Smooth muscle cell (in vitro differentiated cells): ENCODE measurements around the gene EFCAB13. TPM values are rescaled to one million over a fixed set of nuclear protein-coding genes. Genes with fewer than 3 reads are reported as not detected.

ENCODE experiments used
- DNase-seq: peaks from one replicate; lab custom pipeline; 2025; ENCODE audit not compliant: unreplicated experiment; lab: John Stamatoyannopoulos, UW
- H2AFZ ChIP-seq: fragments of 200-600 bp; sonication (generic); 2 replicates; pipeline ENCODE4 v1.6.0; 2016; ENCODE audit warnings: antibody characterized with exemption, low read depth, mild to moderate bottlenecking
- H3F3A ChIP-seq: fragments of 200-600 bp; sonication (generic); 2 replicates; pipeline ENCODE4 v1.6.0; 2017; ENCODE audit warnings: antibody characterized with exemption, low read depth
- H3K27ac ChIP-seq: fragments of 200-600 bp; sonication (generic); 2 replicates; pipeline ENCODE4 v1.5.1; 2016; ENCODE audit warnings: low read depth, mild to moderate bottlenecking
- H3K27me3 ChIP-seq: fragments of 200-600 bp; sonication (generic); 2 replicates; pipeline ENCODE4 v1.6.1; 2016; ENCODE audit warnings: low read depth, mild to moderate bottlenecking
- H3K36me3 ChIP-seq: fragments of 200-600 bp; sonication (generic); 2 replicates; pipeline ENCODE4 v1.5.1; 2016; ENCODE audit warnings: low read depth
- H3K4me1 ChIP-seq: fragments of 200-600 bp; sonication (generic); 2 replicates; pipeline ENCODE4 v1.5.1; 2016; ENCODE audit warnings: low read depth
- H3K4me2 ChIP-seq: fragments of 200-600 bp; sonication (generic); 2 replicates; pipeline ENCODE4 v1.6.0; 2016; ENCODE audit warnings: mild to moderate bottlenecking
- H3K4me3 ChIP-seq: fragments of 200-600 bp; sonication (generic); 2 replicates; pipeline ENCODE4 v1.5.1; 2016; ENCODE audit warnings: mild to moderate bottlenecking
- H3K79me2 ChIP-seq: fragments of 200-600 bp; sonication (generic); 2 replicates; pipeline ENCODE4 v1.6.0; 2016; ENCODE audit warnings: low read depth, mild to moderate bottlenecking
- H3K9ac ChIP-seq: fragments of 200-600 bp; sonication (generic); 2 replicates; pipeline ENCODE4 v1.6.0; 2016; ENCODE audit warnings: low read depth
- H3K9me3 ChIP-seq: fragments of 200-600 bp; sonication (generic); replicated peaks from 2 replicates; pipeline ENCODE4 v1.5.1; 2016; ENCODE audit warnings: low read depth
- H4K20me1 ChIP-seq: fragments of 200-600 bp; sonication (generic); 2 replicates; pipeline ENCODE4 v1.6.0; 2016; ENCODE audit warnings: low read depth
- WGBS: methylation state at CpG from one replicate; pipeline ENCODE4 v1.1.7; 2016; ENCODE audit warnings: low lambda C conversion rate; 5-methylcytosine and 5-hydroxymethylcytosine counted together
- polyA plus RNA-seq: library from polyadenylated mRNA; unstranded; fragments of >200 nt; fragmentation: Nextera tagmentation; extraction: Ambion mirVana; gene quantifications from 2 replicates; pipeline ENCODE4 v1.2.1, GENCODE V29; 2016
- total RNA-seq: library from RNA; depleted of rRNA; stranded (reverse); fragments of >200 nt; gene quantifications from 2 replicates; pipeline ENCODE4 v1.2.3, GENCODE V29; 2014
- TF ChIP-seq, protein P1 (sequence below): fragments of 200-600 bp; sonication (generic); IDR thresholded peaks from 2 replicates; pipeline ENCODE4 v1.5.1; 2017; ENCODE audit warnings: borderline replicate concordance, mild to moderate bottlenecking, antibody characterized with exemption; ENCODE audit not compliant: insufficient read depth, poor library complexity, severe bottlenecking

The EFCAB13 gene, protein sequence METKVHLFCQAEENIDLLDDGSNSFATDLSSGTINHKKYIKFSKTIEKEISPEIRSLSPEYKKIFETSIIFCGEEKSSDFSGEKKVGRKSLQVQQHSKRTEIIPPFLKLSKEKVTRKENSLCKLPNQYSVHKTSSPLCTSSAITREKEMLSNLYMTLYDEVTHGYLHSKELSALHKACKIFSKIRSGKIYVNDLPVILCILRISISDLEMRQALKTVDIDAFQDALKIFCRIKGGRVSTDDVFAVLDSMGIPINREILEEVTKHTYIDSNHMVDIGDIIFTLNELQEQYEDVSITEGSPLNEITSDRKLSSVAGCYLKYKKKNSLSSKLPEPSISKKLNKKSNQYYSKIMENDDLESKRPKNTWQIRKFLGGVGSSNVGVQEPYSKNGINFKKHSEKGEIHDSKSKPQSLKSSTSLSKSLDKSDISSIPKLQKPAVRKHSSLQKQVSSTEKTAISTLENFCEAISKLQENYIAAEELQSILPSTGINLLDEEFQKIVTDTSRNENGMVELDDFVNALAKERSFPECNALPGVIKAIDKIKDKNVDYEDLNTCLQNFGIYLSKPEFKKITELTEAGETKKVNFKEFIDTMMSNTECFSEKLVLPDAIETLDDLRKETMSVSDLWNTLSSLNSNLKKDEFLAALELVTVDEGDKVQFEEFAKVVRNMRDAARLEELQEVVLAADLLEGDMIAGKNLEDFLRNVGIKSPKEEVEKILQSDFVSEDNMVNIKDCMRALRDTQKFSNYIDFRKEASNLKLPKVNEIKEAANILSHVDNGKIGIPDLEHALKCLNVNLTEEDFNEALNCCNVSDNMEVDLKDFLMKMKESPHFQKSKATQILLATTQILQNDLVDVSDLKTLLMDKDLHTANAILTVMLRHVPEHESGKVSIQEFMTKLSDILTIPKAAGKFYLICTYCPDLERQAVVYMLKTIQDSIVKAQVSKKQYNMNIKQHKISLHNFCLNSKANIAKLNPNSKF
- total RNA-seq (2.0 and 4.6 TPM in 2 replicates), polyA plus RNA-seq (1.2 and 3.3 TPM in 2 replicates)

GRCh38 chr17:47323382-47324223 is at the start of gene EFCAB13:
TSS of gene EFCAB13 (plus strand) at chr17:47323955. CDS start at chr17:47328354, 4,399 bp downstream.
- peak within 1 kb of the TSS; percentile 90 for H3K4me2 ChIP-seq
- H3K9me3 ChIP-seq = no peaks in the 10 kb centered on the region
- peak within 1 kb of the TSS; percentile 64 for H3K4me3 ChIP-seq
- peak within 1 kb of the TSS; percentile 96 for H2AFZ ChIP-seq
- peak within 1 kb of the TSS; percentile 47 for H3K27ac ChIP-seq
- no peaks in the 10 kb centered on the region for H3K79me2 ChIP-seq
- H3K4me1 ChIP-seq = peaks cover 6% of the 10 kb centered on the region
- TF ChIP-seq, protein P1, sequence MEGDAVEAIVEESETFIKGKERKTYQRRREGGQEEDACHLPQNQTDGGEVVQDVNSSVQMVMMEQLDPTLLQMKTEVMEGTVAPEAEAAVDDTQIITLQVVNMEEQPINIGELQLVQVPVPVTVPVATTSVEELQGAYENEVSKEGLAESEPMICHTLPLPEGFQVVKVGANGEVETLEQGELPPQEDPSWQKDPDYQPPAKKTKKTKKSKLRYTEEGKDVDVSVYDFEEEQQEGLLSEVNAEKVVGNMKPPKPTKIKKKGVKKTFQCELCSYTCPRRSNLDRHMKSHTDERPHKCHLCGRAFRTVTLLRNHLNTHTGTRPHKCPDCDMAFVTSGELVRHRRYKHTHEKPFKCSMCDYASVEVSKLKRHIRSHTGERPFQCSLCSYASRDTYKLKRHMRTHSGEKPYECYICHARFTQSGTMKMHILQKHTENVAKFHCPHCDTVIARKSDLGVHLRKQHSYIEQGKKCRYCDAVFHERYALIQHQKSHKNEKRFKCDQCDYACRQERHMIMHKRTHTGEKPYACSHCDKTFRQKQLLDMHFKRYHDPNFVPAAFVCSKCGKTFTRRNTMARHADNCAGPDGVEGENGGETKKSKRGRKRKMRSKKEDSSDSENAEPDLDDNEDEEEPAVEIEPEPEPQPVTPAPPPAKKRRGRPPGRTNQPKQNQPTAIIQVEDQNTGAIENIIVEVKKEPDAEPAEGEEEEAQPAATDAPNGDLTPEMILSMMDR = no peak
- H3K36me3 ChIP-seq = no peaks in the 10 kb centered on the region
- H3F3A ChIP-seq = no peaks in the 10 kb centered on the region
- peak; percentile 44 for DNase-seq
- no peaks in the 10 kb centered on the region for H4K20me1 ChIP-seq
- H3K9ac ChIP-seq = peak within 1 kb of the TSS; percentile 41
- 5% methylated on average over 34 of the region's 72 CpGs for WGBS
- H3K27me3 ChIP-seq = no peaks in the 10 kb centered on the region

DNA sequence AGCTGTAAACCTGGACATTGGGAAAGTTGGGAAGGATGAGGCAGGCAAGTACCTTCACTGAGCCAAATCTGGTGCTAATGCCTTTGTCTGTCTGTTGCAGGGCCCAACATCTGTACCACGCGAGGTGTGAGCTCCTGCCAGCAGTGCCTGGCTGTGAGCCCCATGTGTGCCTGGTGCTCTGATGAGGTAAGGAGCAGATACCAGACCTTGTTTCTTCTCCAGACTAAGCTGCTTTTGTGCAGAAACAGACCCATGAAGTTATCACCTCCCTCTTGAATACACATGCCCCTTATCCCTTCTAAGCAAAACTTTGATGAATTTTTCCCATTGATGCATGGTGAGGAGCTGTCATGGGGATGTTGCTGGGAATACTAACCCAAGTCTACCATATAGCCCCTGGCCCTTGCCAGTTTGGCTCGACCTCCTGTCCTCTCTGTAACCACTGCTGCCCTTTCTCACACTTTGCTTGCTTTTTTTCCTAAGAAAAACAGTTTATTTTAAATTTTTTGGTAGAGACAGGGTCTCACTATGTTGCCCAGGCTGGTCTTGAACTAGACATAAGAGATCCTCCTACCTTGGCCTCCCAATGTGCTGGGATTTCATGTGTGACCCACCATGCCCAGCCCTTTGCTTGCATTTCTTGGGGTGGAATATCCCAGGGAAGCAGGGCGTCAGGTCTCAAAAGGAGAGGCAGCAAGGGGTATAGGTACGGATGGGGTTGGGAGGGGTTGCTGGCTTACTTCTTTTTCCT is 49.3 kb upstream of the EFCAB13 start:
- no peaks in the 10 kb centered on the region for H3K79me2 ChIP-seq
- H3K36me3 ChIP-seq = no peaks in the 10 kb centered on the region
- no peak overlapping the region for H3K4me2 ChIP-seq
- peaks cover 19% of the 10 kb centered on the region for H3F3A ChIP-seq
- H3K9ac ChIP-seq = peak overlapping the region; percentile 73
- no peaks in the 10 kb centered on the region for H3K27me3 ChIP-seq
- peaks cover 23% of the 10 kb centered on the region for H3K4me1 ChIP-seq
- peak overlapping the region; percentile 93 for H3K27ac ChIP-seq
- H3K9me3 ChIP-seq = no peaks in the 10 kb centered on the region
- no peak overlapping the region for H2AFZ ChIP-seq
- no peak for DNase-seq
- H4K20me1 ChIP-seq = no peaks in the 10 kb centered on the region
- TF ChIP-seq, protein P1 = no peak
- WGBS = 98% methylated on average over 5 of the region's 5 CpGs
- H3K4me3 ChIP-seq = no peak overlapping the region

DNA sequence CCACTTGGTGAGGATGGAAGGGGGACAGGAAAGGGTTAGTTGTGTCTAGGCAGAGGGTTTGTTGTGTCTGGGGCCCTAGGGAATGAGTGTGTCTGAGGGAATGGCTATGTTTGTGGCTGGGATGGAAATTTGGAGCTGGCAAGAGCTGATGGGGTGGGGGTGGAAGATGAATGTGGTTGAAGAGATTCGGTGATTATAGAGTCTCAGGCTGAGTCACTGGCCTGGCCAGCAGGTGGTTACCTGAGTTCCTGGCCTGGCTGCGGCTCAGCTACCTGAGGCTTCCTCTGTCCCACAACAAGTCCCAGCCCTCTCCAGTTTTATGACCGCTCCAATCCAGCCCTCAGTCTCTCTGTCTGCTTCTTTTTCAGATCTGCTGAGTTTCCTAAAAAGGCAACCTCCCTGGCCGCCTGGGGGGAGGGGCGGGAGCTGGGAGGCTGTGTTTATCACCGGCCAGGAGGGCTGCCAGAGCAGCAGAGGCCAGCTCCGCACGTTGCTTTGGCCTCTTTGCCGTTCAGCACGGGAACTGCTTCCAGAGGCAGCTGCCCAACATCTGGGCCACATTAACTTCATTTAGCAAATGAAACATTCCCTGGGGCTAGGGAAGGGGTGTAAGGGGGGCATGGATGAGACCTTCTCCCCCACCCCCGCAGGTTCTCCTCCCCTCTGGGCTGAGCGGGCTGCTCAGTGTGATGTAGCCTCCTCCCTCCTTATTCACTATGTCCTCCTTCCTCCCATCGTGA is 48.3 kb upstream of the EFCAB13 start:
- Histone ChIP-seq H3K4me1 (peaks cover 32% of the 10 kb centered on the region), H3K27me3 (no peaks in the 10 kb centered on the region), H3F3A (peaks cover 19% of the 10 kb centered on the region), H3K36me3 (no peaks in the 10 kb centered on the region), H3K9me3 (no peaks in the 10 kb centered on the region), H3K4me2 (peak overlapping the region; percentile 62), H3K27ac (peak overlapping the region; percentile 93), H3K79me2 (no peaks in the 10 kb centered on the region), H3K4me3 (no peak overlapping the region), H4K20me1 (no peaks in the 10 kb centered on the region), H3K9ac (peak overlapping the region; percentile 73), H2AFZ (no peak overlapping the region)
- peak; percentile 21 for DNase-seq
- TF ChIP-seq, protein P1 = no peak
- 5% methylated on average over 13 of the region's 13 CpGs for WGBS
